HG02571 (cell line): ENCODE results near the gene EHD3.

Experiments
- ATAC-seq: cut with Tn5 transposase; IDR thresholded peaks from one replicate; pipeline ENCODE4 v1.9.1; 2021; ENCODE audit warnings: mild to moderate bottlenecking, moderate library complexity; ENCODE audit not compliant: unreplicated experiment

The EHD3 gene

DNA sequence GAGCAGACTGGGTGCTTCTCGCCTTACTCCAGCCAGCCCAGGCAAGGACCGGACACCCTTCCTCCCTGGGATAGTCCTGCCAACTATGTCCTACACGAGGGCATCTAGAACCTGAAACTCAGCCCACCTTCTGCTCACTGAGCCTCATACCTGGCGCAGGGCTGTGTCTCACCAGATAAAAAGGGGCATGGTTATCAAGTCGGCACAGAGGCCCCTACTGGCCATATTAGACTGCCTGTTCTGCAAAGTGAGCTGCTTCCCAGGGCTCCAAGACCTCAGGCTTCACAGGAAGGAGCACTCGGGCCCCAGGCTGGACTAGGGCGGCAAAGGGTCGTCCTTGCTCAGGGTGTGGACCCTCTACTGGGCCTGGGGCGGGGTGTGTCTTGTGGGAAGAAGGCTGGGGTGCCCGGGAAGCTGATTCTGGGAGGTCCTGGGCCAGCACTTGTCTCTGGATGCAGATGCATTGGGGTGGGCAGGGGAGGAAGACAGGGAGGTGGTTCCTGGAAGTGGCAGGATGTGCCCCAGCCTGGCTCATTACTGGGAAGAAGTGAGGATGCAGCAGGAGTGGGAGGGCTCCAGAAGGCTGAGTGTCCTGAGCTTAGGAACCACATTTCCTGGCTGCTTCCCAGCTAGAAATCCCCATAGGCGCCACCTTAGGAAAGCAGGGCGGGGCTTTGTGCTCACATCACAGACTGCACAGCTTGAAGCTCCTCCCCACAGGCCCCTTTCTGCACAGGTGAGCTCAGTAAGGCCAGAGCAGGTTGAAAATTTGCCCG, 19.6 kb downstream of the EHD3 start:
- no peak for ATAC-seq

DNA sequence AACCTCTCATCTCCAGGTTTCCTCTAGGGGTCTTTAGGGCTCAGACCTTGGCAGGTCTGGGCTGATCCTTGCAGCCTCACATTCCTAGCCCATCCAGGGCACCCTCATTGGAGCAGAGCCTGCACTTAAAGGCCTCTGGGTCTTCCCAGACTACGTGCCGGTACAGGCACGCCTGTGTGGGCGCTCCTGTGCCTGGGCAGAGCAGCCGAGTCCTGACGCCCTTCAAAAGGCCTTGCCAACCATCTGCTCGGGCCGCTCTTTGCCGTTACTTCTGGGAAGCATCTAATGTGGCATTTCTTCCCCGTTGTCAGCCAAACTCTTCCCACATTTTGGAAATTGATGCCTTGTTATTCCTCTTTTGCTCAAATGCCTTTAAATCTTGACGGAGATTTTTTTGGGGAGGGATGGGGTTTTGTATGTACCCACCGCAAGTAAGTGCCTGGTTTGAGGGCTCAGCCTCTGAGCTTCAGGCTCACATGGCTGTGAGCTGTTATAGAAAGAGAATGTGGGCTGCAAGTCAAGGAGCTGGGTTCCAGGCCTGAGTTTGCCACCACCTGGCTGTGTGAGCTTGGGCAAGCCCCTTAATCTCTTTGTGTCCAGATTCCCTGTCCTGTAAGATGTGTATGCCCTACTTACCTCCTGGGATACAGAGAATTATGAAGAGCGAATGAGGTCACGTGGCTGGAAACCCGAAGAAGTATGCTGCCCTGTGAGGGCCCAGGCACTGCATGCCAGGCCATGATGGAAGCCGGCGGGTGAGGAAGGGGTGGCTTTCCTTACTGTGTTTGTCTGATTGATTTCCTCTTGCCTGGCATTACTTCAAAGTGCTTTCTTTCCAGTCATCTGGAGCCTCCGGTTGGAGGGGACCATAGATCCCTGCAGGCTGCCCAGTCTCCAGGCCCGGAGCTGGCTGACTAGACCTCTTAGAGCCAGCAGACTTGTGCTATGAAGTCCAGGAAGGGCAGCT, 20.6 kb downstream of the EHD3 start:
- ATAC-seq: no peak

DNA sequence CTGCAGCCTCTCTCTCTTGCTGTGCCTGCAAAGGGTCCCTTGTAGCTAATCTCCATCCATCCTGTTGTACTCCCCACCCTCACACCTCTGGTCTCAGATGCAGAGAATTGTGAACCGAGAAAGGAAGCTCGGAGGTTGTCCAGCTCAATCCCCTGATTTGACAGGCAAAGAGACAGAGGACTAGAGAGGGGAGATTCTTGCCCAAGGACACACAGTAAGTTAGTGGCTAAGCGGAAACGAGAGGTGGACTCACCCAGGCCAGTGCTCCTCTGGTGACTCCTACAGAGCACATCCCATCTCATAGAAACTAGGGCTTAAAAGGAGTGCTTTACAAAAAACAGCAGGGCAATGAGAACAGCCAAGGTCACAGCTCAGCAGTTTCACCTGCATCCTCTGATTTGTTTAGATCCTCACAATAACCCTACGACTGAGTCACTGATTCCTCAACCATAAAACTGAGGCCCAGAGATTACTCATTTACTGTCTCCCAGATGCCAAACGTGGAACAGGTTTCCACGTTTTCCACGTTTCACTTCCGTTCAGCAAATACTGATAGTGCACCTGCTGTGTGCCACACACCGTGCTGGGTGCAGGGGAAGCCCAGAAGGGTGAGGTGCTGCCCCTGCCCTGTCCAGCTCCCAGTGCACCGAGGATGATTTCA, 22.1 kb downstream of the EHD3 start:
- peak; percentile 51 for ATAC-seq

DNA sequence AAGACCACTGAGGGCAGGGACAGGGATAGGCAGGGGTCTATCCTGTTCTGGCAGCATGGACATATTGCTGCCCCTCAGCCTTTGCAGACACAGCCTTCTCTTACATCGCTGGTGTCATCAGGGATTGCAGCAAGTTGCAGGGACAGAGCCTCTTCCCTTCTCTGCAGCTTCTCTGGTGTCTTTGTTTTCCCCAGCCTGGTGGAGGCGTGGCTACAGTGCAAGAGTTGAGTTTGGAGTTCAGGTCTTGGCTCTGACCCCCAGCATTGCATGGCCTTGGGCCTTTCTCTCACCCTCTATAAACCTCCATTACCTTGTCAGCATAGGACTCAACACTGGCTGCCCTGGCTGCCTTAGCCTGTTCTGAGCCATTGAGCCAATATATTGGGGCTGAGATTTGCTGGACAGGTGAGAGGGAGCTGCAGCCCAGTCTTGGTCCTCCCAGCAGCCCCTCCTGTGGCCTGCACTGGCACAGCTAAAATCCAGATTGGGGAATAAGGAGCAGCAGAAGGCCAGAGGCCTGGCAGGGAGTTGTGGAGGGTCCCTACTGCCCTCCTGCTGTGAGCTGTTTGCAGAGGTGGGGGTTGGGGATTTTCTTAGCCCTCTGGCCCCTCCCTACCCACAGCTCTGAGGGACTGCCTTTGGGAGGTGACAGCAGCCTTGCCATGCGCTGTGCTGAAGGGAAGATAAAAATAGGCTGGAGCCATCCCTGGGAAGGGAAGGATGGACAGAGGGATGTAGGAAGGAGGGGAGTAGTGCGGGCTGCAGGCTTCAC, 22.8 kb downstream of the EHD3 start:
- ATAC-seq: peak; percentile 2

DNA sequence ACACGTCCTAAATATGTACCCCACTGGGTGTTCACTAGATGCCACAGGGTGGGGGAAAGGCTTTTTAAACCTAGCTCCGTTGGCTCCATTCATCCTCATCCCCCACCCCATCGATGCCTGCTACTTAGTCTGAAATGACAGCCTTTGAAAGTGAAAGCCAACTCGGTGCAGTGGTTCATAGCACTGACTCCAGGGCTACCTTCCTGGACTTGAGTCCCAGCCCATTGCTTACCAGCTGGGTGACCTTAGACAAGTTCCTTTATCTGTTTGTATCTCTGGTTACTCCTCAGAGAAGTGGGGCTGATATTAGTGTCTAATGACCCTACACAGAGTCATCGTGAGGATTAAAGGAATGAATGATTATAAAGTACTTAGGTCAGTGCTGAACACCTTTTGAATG, 24.4 kb downstream of the EHD3 start:
- no peak for ATAC-seq

DNA sequence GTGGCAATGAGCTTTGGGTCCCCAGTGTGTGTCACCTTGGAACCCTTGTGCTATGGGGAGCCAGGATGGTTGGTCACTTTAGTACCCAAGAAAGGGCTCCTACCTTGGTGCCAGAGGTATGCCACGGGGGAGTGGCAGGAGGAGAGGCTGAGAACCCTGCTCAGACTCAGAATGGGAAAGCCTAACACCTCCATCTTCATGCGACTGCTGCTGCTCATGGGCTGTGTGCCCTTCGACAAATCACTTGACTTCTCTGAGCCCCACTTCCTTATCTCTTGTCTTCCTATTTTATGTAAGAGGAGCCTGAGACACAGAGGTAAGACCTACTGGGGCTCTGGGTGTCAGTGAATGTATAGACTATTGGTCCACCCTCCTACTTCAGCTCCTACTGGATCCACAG, 25.1 kb downstream of the EHD3 start:
- no peak for ATAC-seq

DNA sequence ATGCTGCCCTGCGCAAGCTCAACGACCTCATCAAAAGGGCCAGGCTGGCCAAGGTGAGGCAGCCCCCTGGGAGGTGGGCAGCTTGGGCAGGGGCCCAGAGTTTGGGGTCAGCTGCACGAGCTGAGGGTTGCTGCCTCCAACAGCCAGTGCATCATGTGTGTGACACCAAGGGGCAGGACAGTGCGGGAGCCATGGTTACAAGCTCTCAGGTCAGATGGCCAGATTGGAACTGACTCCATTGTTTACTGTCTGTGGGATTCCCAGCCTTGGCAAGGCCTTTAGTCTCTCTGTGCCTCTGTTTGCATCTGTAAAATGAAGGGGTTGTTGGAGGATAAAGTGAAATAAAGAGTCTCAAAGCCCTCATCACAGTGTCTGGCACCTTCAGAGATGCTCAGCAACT, 26.9 kb downstream of the EHD3 start:
- no peak for ATAC-seq

DNA sequence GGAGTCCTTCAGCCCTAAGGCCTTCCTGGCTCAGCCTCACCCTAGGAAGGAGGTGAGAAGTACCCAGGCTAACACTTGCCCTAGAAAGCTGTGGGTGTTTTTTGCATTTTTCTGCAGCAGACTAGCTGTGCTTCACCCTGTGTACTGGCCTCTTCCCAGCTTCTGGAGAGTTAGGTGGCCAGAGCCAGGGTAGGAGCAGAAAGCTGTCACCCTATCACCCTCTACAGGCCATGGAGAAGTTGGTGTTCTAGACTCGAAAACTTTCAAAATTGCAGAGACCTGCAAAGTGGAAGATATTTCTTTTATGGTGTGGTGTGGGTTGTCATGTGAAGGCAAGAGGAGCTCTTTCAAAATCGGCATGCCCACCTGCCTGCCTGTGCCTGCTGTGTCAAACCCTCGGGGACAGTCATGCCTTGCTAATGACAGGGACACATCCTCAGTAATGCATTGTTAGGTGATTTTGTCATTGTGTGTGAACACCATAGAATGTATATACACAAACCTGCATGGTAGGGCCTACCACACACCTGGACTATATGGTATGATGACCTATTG, 29.8 kb downstream of the EHD3 start:
- ATAC-seq: no peak

DNA sequence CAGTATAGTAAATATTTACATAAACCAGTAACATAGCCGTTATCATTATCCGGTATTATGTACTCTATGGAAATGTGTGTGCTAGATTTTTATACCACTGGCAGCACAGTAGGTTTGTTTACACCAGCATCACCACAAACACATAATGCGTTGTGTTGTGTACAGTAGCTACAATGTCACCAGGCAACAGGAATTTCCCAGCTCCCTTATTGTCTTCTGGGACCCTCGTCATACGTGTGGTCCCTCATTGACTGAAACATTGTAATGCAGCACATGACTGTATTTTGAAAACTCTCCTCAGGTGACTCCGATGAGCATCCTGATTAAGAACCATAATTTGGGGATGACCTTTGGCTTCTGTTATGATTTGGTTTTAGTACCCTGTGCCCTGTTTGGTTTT, 31.3 kb downstream of the EHD3 start:
- ATAC-seq: no peak

DNA sequence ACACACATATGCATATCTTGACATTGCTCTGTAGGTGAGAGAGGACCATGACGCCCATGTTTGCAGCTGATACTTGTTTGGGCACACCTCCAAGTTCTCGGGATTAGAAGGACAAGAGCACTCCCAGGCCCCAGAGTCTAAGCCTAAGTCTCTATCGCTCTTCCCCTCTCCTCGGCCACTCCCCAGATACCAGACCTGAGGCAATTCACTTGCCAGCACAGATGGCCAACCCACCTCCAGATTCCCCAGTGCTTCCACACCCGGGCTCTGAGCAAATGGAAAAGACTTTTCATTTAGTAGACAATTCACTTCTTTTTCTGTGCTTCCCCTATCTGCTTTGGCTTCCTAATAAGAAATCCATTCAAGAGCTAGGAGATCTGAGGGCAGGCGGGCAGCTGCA, 32.9 kb downstream of the EHD3 start:
- no peak for ATAC-seq

DNA sequence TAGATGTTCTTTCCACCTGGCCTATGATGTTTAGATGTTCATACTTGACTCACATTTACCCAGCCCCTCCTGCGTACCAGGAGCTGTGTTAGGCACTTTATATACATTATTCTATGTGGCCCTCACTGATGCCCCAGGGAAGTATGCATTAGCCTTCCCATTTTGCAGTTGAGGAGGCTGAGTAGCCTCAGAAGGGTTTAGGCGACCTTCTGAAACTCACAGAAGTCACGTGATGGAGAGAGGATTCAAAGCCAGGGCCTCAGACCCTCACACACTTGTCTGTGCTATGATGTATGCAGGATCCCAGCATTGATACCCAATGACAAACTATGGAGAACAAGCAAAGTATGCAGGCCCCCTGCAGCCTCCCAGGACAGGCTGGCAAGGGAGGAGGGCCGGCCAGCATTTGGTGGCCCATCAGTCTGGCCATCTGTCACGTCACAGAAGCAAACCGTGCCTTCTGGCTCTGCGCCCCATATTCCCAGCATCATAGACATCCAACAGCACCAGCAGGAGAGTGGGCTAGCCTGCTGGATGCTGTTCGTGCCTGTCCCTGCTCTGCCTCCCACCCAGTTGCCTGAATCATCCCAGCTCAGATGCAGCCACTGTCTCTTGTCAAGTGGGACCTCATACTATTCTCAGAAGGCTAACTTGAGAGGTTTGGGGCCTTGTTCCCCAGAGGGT, 33.6 kb downstream of the EHD3 start:
- ATAC-seq: no peak

DNA sequence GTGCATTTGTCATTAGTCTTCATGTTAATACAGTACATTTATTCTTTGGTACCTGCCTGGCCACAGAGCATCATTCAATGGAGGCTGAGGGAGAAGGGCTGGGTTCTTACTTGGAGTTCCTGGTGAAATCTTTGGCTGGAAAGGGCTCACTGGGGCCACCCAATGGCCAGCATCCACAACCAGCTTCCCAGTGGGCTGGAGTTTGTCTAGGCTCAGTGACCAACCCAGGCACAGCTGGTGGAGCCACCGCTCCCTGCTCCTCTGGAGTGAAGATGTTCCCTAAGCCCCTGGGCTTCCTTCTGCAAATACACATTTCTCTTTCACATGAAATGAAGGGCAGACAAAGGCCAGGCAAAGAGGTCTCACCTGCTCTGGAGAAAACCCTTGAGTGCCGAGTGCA, 34.4 kb downstream of the EHD3 start:
- ATAC-seq: no peak

DNA sequence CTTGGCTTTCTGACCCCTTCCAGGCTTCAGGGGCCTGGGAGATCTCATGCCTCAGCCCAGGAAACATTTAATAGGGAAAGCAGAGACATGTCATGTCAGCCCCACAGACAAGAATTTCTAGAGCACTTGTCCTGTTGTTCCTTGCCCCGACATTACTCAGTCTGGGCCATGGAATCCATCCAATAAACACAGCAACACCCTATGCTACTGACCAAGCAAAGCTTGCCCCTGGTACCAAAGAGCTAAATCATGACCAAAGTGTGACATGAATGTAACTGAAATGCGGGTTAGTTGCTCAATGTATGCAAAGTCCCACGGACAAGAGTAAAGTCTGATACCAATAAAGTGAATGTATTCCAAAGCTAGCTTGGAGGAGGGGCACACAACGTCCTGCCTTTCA, 35.1 kb downstream of the EHD3 start:
- no peak for ATAC-seq

DNA sequence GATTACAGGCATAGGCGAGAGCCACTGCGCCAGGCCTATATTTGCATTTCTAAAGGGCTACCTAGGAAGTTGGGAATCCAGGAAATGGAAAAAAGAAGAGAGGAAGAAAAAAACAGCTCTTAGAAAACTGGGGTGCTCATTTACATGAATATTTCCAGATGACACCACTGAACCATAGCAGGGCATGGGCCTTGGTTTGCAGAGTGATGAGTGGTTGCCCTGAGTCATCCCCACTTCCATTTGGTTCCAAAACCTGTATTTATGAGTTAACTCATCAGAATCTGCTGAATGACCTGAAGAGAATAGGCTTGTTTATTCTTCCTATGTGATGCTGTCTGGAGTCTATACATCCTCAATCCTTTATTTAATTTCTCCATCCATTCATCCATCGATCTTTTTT, 36.2 kb downstream of the EHD3 start:
- no peak for ATAC-seq

DNA sequence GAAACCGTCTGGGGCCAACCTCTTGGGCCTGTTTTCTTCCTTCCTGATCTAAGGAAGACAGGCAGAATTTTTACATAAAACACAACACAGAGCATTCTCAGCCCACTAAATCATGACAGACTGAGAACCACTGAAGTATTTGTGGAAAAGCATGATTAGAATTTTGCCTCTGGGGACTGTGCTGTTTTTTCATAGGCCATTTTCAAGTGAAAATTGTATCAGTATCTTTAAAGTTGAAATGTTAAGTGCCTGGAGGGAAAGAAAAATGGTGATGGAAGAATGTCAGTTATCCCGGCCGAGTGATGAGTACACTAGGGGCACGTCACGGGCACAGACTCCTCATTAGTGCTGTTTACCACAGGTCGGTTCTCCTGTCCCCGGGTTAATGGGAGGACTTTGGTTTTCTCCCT, 36.9 kb downstream of the EHD3 start:
- no peak for ATAC-seq

DNA sequence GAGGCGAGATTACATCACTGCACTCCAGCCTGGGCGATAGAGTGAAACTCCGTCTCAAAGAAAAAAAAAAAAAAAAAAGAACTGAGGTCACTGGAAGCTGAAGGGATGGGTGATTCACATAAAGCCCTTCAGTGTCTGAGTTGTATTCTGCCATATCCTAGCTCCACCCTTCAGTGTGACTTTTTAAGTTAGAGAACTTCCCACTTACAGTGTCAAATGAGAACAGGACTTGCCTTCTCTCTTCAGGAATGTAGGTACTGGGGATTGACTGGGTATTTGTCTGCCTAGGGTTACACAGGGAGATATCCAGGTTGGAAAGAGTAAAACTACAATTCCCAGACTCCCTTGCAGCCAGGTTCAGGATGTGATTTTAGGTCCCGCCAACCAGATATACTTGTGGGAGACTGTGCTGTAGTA, 37.9 kb downstream of the EHD3 start:
- ATAC-seq: no peak

DNA sequence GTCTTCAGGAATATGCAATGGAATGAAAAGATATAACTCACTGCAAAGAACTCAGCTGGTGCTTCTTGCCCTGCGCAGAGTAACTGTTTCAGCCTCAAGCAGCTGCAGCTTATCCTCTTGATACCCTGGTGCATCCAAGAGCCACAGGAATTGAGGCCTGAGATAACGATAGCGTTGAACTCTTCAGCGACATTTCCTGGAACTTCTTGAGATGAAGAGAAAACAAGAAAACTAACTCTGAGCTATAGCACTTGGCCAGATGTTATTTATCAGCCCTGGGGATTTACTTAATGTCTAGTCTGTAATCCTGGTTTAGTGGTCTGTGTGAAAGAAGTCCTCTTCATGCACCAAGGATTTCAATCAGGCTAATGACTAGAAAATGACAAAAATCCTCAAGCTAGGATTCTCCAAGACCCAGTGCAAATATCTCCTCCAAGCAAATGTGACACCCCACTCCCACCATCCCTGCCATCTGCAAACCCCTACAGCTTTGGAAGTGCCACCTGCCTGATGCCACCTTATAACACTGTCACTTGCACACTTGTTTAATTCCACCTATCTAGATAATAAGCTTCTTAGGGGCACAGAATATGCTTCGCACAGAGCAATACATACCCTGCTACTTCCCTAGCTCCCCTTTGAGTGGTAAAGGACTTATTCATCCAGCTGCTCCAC, 40.6 kb downstream of the EHD3 start:
- ATAC-seq: no peak

DNA sequence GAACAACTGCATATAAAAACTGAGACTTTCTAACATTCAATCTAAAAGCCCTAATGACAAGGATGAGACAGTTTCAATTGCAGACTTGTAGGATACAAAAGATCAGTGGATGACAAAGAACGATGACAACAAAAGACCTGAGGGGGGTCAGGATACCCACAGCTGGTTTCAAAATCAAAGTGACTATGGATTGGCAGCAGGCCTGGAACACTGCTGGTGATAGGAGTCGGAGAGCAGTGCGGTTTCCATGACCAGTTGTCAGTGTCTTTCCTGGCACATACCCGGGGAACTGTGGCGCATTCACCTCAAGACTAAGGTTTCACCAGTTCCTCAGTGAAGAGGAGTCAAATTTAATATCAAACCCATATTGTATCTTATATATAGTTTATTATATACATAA, 42.0 kb downstream of the EHD3 start:
- ATAC-seq: no peak

DNA sequence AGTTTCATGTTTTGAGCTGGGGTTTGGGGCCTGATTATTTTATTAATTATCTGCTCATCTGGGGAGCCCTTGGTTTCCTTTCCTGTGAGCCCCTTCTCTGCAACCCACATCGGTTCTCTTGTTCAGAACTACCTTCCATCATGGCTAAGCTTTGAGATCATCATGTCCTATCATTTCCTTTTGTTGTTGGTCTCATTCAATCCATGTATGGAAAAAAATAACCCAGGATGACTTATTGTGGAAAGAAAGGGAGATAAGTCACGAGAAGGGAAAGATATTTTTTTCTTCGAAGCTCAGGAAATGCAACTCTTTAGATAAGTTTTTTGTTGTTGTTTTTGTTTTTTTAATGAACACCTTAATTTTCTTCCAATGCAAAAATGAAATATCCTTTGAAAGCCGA, 43.7 kb downstream of the EHD3 start:
- no peak for ATAC-seq
